ENCODE data around the gene ENDOU.

DNA sequence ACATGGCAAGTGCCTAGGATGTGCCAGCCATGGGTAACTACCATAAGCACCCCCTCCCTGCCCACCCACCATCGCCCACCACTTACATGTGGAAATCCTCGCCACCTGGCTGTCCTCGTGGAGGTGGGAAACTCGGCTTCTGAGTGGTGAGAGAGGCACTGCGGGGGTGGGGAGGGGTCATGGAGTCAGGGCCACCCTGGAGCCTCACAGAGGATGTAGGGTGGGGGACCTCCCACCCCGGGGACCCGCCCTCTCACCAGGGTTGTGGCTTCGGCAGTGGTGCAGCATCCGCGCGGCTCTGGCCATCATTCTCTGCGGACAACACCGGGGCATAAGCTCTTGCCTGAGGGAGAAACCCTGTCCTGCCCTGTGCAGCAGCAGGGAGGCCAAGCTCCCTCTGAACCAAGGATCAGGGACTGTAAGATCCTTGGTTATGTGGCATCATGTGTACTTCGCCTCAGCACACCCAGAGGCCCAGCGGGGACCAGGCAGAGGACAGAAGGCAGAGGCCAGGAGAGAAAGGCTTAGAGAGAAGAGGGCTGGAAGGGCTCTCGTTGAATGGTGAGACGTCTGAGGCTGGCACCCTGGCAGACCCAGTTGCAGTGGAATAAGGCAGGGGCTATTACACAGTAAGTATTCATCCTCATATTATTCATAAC is 12.8 kb upstream of the ENDOU start:
- TF ChIP-seq, protein P1, sequence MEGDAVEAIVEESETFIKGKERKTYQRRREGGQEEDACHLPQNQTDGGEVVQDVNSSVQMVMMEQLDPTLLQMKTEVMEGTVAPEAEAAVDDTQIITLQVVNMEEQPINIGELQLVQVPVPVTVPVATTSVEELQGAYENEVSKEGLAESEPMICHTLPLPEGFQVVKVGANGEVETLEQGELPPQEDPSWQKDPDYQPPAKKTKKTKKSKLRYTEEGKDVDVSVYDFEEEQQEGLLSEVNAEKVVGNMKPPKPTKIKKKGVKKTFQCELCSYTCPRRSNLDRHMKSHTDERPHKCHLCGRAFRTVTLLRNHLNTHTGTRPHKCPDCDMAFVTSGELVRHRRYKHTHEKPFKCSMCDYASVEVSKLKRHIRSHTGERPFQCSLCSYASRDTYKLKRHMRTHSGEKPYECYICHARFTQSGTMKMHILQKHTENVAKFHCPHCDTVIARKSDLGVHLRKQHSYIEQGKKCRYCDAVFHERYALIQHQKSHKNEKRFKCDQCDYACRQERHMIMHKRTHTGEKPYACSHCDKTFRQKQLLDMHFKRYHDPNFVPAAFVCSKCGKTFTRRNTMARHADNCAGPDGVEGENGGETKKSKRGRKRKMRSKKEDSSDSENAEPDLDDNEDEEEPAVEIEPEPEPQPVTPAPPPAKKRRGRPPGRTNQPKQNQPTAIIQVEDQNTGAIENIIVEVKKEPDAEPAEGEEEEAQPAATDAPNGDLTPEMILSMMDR (IDR thresholded peaks at IDR 0.05): no peak
- TF ChIP-seq POLR2A (IDR thresholded peaks at IDR 0.05) (no peak), POLR2AphosphoS5 (IDR thresholded peaks at IDR 0.05; ENCODE audit: insufficient read depth in 1 of 2, low read depth in 1 of 2) (no peak)

Data from vagina (tissue), 2 donors.